GM18519 (cell line): ENCODE data around the gene SLC17A7.
A peak's percentile ranks its signal among the peaks of the same experiment; 100 is the strongest.
"Not testable (repeated sequence)": the region's sequence is repeated elsewhere in the genome, so short reads cannot be mapped to it uniquely, and the experiment has no call there.

ENCODE experiments used
- ATAC-seq: cut with Tn5 transposase; IDR thresholded peaks from one replicate; pipeline ENCODE4 v1.9.1; 2021; ENCODE audit warnings: mild to moderate bottlenecking, moderate library complexity; ENCODE audit not compliant: unreplicated experiment, low FRiP score

Gene SLC17A7

DNA sequence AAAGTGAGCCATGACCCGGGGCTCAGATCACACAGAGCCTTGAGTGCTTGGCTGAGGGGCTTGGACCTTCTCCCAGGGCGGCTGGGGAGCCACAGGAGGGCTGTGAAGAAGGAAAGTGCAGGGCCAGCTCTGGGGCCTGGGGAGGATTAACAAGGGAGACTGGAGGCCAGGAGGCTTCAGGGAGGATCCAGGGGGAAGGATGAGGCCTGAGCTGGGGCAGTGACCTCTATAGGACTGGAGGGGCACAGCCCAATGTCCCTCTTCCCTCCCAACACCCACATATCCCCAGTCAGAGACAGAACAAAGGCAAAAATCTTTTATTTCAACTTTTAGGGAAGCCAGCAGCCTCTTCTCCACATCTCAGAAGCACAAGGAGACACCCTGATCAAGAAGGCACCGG is 4.7 kb upstream of the SLC17A7 start:
- no peak for ATAC-seq

DNA sequence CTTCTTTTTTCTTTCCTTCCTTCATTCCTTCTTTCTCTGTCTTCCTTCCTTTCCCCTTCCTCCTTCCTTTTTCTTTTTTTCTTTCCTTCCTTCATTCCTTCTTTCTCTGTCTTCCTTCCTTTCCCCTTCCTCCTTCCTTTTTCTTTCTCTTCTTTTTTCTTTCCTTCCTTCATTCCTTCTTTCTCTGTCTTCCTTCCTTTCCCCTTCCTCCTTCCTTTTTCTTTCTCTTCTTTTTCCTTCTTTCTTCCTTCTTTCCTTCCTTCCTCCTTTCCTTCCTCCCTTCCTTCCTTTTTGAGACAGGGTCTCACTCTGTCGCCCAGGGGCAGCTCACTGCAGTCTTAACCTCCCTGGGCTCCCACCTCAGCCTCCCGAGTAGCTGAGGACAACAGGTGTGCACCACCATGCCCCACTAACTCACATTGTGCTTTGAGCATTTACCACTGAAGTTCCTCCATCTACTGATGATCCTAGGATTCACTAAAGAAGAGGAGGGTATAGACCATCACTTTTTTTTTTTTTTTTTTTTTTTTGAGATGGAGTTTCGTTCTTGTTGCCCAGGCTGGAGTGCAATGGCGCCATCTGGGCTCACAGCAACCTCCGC is 2.9 kb upstream of the SLC17A7 start:
- not testable (repeated sequence) for ATAC-seq

DNA sequence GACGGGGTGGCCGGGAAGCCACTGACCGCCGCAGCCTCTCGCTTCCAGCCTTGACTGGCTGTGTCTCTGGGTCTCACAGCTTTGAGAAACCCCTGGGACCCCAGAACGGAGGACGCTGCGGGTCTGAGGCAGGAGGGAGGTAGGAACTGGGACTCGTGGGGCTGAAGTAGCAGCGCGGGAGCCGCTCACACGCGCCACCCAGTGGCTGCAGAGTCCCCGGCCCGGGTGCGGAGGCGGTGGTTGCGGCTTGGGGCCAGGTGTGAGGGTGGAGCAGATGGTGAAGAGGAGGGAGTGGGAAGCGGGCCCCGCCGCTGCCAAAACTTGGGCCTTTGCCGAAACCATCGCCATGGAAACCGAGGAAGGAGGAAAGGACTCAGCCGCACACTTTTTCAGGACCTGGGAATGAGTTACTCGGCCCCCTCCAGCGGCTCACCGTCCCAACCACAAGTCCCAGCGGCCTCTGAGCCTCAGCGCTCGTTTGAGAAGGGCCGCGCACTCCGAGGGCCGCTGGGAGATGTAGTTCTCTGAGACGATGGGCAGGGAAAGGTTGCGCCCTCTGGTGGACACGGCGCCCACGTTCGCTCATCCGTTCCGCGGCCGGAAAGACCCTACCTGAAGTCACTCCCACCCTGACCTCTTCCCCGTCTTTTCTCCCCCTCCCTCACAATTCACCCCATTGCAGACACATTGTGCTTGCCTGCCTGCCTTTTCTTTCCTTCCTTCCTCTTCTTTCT is 2.2 kb upstream of the SLC17A7 start:
- peak; percentile 41 for ATAC-seq

DNA sequence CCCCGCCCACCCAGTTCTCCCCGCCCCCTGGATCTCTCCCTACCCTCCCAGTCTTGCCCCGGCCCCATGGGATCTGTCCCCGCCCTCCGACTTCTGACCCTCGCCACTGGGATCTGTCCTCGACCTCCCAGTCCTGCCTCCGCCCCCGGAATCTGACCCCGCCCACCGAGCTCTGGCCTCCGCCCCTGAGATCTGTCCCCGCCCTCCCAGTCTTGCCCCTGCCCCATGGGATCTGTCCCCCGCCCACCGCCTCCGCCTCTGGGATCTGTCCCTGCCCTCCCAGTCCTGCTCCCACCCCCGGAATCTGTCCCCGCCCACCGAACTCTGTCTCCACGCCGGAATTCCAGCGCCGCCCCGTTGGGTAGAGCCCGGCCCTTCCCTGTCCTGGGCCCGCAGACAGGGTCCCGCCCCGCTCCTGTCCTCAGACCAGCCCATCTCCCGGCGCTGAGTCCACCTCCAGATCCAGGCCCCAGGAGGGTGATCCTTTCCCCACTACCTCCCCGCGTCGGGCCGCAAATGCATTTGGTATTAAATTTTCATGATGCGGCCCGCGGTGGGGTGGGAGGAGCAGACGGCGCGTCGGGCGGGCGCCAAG is 1.5 kb upstream of the SLC17A7 start:
- ATAC-seq, result no peak

DNA sequence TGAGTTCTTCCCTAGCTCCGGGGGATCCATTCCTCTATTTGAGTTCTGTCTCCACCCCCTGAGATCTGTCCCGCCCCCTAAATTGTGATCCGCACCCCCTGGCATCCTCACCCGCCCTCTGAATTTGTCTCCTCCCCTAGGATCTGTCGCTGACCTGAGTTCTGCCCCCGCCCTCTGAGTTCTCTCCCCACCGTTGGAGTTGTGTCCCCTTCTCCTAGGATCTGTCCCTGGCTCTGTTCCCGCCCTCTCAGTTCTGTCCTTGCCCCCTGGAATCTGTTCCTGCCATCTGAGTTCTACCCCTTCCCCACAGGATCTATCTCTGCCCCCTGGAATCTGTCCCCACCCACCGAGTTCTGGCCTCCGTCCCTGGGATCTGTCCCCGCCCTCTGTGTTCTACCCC is 1.0 kb upstream of the SLC17A7 start:
- ATAC-seq, result no peak

DNA sequence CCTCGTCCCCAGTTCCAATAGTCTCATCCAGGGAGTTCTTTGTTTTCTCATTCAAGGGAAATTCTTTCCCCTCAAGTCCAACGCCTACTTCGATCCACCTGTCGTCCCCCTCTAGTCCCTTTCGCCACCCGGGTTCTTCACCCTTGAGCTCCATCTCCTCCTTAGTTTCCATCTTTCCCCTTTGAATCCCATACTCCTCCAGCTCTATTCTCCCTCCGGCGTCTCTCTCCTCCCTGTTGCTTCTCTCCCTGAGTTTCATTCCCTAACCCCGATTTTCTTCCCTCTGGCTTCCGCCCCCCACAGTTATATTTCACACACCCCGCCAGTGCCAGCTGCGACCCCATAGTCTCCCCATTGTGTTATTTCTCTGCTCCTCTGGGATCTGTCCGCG is 628 bp upstream of the SLC17A7 start:
- ATAC-seq, result no peak

DNA sequence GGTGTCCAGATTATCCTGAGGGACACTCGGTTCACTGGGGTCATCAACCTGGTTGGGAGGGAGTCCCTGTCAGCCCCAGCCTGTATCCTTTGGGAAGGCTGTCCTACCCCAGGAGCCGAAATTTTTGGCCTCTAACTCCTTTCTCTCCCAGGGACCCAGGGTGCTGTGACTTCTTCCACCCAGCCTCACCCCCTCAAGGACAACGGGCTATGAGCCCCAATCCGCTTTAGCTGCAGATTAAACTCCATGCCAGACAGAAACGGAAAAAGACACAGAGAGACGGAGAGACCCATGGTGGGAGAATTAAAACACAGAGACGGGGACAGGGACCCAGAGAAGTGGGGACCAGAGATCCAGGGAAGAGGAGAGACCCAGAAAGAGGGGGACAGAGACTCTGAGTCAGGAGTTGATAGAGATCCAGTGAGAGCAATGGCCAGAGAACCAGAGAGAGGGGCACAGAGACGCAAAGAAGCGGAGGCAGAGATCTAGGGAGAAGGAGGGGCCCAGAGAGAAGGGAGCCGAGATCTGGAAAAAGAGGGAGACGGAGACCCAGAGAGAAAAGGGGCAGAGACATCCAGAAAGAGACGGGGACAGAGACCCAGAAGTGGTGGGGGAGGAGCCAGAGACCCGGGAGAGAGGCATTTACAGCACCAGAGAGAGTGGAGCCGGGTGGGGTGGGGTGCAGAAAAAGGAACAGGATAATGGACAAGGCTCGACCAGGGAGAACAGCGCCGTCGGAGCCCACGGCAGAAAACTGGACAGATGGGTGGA is 703 bp downstream of the SLC17A7 start:
- ATAC-seq, result no peak

DNA sequence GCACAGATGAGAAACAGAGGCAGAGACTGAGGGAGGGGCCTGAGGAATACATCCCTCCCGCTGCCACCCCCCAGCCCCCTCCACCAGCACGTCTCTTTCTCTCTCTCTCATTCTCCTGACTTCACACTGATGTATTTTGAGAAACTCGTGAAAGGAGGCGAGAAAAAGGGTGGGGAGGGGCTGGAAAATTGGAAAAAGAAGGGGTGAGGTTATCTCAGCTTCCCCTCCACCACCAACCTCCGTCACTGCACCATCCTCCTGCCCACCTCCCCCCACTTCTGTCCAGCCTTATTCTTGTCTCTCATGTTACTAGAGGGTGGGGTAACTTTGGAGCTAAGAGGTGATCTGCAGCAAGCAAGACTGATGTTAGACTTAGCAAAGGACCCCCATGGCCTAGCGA is 1.5 kb downstream of the SLC17A7 start:
- ATAC-seq, result no peak

DNA sequence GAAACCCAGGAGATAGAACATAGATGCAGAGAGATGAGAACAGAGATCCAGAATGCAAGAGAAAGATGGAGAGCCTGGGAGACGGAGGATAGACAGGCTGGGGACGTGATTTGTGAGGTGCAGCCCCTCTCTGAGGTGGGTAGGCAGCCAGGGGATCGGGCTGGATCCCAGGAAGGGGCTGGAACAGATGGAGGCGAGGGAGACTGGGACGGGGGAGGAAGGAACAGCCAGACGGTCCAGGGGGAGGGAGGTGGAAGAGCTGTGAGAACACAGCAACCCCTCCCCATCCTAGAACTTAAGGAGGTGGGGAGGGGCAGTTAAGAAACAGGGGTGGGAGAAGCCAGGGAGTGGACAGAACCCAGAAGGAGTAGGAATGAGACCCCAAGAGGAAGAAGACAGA is 3.1 kb downstream of the SLC17A7 start:
- ATAC-seq, result no peak

DNA sequence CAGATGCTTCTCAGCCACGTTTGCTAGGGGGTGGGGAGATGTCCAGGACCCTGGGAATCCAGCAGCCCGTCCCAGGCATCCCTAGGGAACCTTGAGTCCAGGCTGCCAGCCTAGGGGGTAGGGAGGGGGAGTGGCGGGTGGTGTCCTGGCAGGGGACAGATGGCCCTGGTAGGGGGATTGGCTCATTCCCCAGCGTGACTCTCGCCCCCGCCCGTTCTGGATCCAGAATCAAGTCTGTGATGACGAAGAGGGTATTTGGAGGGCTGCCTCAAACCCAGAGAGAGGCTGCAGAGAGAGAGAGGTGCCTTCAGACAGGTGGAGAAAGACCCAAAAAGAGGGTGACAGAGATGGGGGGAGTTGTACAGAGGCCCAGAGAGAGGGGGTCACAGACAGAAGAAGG is 4.1 kb downstream of the SLC17A7 start:
- no peak for ATAC-seq

DNA sequence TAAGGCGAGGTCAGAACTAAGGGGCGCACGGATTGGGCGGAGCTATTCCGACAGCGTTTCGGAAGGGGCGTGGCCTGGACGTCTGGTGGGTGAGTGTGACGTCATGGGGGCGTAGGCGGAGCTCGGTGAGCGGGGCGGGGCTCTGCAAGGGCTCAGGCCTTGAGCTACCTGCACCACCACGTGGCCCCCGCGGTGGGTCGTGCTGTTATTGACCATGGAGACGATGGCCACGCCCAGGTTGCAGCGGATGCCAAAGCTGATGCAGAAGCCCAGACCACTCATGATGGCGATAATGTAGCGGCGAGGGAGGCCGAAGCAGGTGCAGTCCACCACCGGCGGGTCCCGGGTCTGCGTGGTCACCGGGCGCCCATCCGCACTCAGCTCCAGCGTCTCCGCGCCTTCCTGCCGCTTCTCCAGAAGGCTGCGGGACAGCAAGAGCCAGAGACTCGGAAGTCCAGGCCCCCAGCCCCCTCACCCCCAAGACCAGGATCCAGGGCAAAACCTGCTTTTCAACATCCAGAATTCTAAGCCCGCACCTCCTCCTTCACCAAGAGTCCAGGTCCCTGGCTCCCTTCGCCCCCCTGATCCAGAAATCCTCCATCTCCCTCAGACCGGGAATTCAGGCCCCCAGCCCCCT is 4.8 kb downstream of the SLC17A7 start:
- ATAC-seq, result no peak

DNA sequence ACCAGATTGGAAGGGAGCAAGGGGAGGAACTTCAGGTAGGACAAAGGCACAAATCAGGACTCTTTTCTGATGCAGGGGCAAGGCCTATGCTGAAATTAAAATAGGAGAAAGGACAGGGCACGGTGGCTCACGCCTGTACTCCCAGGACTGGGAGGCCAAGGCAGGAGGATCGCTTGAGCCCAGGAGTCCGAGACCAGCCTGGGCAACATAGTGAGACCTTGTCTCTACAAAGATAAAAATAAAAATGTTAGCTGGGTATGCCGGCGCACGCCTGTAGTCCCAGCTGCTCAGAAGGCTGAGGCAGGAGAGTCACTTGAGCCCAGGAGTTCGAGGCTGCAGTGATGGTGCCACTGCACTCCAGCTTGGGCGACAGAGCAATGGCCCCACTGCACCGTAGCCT is 5.7 kb downstream of the SLC17A7 start:
- ATAC-seq, result no peak

DNA sequence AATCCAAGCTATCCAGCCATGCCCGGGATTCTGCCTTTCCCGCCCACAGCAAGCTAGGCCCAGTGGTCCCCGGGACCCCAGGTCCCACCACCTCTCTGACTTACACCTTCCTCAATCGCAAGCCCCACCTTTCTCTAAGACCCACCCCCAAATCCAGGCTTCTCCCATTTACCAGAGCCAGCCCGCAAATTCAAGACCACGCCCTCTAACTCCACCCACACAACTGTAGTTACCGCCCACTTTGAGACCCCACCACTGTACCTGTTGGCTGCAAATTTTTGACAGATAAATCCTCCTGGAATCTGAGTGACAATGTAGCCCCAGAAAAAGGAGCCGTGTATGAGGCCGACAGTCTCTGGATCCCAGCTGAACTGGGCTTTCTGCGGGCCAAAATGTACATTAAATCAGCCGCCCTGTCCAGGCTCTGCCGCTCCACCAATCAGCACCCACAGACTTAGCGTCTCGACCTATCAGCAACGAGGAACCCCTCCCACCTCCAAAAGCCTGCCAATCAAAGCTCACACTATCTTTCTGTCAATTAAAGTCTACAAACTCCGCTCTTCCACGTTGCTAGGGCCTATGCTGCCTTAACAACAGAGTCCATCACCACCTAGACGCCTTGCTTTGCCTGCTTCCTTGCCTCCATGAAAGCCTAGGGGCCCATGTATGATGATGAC is 6.3 kb downstream of the SLC17A7 start:
- ATAC-seq, result no peak

DNA sequence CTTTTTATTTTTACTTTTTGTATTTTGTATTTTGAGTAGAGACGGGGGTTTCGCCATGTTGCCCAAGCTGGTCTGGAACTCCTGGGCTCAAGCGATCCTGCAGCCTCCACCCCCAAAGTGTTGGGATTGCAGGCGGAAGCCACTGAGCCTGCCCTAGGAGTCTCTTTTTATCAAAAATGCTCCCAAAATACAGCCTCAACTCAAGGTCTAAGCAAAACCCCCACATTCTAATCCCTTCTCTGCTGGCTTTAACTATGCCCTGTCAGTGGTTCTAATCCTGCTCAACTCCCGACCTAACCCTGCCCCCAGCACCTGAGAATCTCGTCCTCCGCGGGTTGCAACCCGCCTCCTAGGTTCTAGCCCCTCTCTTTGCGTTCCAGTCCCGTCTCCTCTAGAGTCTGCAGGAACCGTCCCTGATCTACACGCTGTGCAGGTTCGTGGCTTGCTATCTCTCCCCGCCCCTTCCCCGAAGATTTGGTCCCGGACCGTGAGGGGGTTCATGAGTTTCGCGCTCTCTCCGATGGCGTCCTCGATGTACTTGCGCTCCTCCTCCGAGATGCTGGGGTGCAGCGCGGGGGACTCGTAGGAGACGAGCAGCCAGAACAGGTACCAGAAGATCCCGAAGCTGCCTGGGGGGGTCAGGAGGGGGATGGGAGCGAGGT is 8.0 kb downstream of the SLC17A7 start:
- ATAC-seq, result no peak

DNA sequence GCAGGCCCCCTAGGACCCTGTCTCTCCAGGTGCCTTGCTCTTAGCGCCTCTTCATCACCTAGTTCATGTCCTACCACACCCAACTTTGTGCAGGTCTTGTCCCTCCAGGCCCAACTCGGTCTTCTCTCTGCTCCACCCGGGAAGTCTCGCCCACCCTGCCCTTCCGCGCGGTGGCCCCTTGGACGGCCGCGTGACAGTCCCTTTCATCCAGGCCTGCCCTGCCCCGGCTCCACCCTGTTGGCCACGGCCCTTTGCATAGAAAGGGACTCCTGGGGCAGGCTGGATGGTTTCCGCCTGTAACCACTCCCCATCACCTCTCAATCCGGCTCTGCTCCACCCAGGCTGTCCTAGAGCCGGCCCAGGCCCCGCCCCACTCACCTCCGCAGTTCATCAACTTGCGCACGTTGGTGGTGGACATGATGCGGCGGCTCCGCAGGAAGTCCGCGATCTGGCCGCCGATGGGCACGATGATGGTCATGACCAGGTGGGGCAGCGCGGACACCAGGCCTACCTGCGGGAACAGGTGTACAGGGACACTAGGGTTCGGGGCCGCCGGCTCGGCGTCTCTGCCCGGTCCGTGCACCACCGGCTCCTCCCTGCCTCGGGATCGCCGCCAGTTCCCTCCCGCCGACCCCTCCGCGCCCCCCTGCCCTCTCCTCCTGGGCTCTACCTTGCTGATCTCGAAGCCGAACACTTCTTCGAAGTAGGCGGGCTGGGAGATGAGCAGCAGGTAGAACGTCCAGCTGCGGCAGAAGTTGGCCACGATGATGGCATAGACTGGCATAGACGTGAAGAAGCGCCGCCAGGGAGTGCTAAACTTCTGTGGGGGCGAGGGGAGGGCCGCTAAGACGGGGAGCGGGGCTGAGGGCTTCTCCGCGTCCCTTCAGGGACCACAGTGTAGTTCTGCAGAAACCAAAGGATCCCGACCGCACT is 8.9 kb downstream of the SLC17A7 start:
- no peak for ATAC-seq

DNA sequence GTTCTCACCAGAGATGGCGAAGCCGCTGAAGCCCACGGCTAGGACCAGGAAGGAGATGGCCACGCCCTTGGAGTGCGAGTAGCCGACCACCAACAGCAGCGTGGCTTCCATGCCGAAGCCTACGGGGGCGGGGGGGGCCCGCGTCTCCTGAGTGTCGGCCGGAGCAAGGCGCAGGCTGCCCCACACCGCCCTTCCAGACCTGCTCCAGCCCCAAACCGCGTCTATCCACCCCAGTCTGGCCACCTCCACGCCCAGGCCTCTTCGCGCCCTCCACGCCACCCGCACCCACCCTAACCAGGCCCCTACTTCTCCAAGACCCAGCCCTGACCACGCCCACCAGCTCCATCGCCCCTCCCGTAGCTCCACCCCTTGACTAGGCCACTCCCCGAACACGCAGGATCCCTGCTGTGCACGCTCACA is 10.0 kb downstream of the SLC17A7 start:
- no peak for ATAC-seq

DNA sequence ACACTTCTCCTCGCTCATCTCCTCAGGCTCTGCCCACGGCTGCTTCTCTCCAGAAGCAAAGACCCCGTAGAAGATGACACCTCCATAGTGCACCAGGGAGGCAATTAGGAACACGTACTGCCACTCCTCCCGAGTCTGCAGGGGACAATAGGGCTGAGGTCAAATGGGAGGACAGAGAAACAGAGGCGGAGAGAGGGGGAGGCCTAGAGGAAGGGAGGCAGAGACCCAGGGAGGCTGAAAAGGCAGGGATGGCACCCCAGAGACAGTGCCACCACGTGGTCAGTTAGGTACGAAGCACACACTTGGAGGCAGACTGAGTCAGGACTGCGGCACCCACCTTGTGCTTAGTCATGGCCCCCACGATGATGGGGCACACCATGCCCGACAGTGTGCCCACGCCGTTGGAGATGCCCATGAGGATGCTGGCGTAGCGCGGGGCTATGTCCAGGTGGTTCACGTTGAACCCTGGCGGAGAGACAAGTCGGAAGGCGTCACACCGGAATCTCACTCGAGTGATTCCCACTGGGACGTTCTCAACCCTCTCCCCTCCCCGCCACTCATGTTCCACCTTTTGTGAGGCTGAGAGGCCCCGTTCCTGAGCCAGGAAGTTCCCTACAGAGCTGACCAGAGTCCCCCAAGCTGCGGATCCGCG is 10.5 kb downstream of the SLC17A7 start:
- ATAC-seq, result no peak

DNA sequence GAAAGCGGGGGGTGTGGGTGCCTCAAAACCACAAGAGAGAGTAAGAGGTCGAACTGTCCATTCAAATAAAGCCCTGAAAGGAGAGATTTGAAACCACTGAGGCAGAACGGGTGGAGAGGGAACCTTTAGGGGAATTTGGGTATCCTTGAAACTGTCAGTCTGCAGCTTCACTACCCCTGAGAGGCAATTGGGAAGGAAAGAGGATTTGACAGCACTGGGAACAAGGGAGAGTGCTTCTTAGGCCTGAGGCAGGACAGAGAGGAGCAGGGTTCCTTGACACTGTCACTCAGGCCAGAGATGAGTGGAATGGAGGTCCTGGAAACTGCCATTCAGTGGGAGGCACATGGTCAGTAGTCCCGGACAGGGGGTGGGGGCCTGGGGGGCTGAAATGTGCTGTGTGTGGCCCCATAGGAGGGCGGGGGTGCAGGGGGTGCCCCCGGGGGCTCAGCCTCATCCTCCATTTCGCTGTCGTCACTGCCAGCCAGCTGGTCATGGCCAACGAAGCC is 11.1 kb downstream of the SLC17A7 start:
- ATAC-seq, result no peak
